Endothelial cell of umbilical vein (primary cell): ENCODE data around the gene KIAA0930.

Experiments used
- EZH2 ChIP-seq: IDR thresholded peaks from 2 replicates; pipeline ENCODE4 v1.6.1; 2012; ENCODE audit warnings: borderline replicate concordance, low read depth, mild to moderate bottlenecking, moderate library complexity, low read length, inconsistent platforms; ENCODE audit not compliant: severe bottlenecking
- TF ChIP-seq, protein P1 (sequence below), 2 donors: IDR thresholded peaks; 1 replicate in 1 of 2; 2 replicates in 1 of 2; pipeline ENCODE4 v1.5.1; 2011; ENCODE audit warnings: low read length in 2 of 2, mild to moderate bottlenecking in 2 of 2, moderate library complexity in 2 of 2, control low read depth in 1 of 2, inconsistent platforms in 1 of 2, low read depth in 1 of 2; ENCODE audit not compliant: insufficient read depth in 1 of 2; ENCODE audit errors: extremely low read depth in 1 of 2

DNA sequence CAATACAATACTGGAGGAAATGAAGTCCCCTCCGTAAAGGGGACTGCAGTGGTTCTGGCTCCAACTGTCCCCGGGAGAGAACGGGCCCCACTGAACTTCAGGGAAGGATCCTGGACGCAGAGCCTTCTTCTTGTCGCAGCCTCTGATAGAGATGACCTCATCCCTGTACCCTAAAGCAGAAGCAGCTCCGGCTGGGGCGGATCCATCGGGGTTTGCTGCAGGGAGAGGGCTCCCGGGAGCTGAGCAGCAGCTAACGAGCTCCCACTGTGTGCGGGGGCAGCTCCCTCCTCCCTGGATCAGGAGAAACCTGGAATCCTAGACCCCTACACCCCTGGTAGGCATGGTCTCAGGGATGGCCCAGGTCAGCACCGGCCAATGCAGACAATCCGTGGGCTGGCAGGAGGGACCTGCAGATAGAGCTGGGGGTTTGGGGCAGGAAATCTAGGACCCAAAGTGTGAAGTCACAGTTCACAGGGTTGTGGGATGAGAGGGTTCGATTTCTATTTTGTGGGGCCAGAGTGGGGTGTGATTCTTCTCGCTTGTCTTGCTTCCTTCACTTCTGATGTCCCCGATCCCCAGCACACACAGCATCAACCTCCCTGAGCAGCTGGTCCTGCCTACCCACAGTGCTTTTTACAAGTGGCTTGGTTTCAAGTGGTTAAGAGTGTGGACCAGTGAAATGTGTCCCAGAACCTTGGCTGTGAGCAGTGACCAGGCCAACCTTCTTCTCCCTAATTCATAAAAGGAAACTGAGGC, 12.9 kb downstream of the KIAA0930 start:
- no peak for TF ChIP-seq EZH2
- TF ChIP-seq, protein P1, sequence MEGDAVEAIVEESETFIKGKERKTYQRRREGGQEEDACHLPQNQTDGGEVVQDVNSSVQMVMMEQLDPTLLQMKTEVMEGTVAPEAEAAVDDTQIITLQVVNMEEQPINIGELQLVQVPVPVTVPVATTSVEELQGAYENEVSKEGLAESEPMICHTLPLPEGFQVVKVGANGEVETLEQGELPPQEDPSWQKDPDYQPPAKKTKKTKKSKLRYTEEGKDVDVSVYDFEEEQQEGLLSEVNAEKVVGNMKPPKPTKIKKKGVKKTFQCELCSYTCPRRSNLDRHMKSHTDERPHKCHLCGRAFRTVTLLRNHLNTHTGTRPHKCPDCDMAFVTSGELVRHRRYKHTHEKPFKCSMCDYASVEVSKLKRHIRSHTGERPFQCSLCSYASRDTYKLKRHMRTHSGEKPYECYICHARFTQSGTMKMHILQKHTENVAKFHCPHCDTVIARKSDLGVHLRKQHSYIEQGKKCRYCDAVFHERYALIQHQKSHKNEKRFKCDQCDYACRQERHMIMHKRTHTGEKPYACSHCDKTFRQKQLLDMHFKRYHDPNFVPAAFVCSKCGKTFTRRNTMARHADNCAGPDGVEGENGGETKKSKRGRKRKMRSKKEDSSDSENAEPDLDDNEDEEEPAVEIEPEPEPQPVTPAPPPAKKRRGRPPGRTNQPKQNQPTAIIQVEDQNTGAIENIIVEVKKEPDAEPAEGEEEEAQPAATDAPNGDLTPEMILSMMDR (IDR thresholded peaks at IDR 0.05; ENCODE audit: extremely low read depth in 1 of 2, insufficient read depth in 1 of 2, low read depth in 1 of 2, low read length in 2 of 2), result no peak
